Prostate gland (tissue), 2 donors: ENCODE results near the gene CDK11B. TPM values are rescaled to one million over a fixed set of nuclear protein-coding genes. Genes with fewer than 3 reads are reported as not detected.

Experiments used
- DNase-seq: peaks from one replicate; pipeline ENCODE4 v3.0.0-alpha.2; 2019; ENCODE audit warnings: low spot score
- H3K27ac ChIP-seq, 2 donors: fragments of 200-600 bp; sonication (generic); 2 replicates each; pipeline ENCODE4 v1.5.1; 2017 to 2019
- H3K27me3 ChIP-seq: fragments of 200-600 bp; sonication (generic); replicated peaks from 2 replicates; pipeline ENCODE4 v1.5.1; 2019; ENCODE audit not compliant: insufficient read depth
- H3K36me3 ChIP-seq, 2 donors: fragments of 200-600 bp; sonication (generic); 1 replicate in 1 of 2; 2 replicates in 1 of 2; pipeline versions ENCODE4 v1.5.1 to v1.8.1; 2017 to 2019
- H3K4me1 ChIP-seq: fragments of 200-600 bp; sonication (generic); replicated peaks from 2 replicates; pipeline ENCODE4 v1.5.1; 2019
- H3K4me3 ChIP-seq, 2 donors: fragments of 200-600 bp; sonication (generic); 2 replicates each; pipeline ENCODE4 v1.5.1; 2017 to 2019
- H3K9me3 ChIP-seq: fragments of 200-600 bp; sonication (generic); 2 replicates; pipeline ENCODE4 v1.5.1; 2017
- CTCF ChIP-seq, 4 experiments: fragments of 200-600 bp in 2 of 4; fragments of 450-650 bp in 2 of 4; sonication (generic) in 2 of 4; IDR thresholded peaks; 1 replicate in 3 of 4; 2 replicates in 1 of 4; pipeline ENCODE4 v1.5.1; 2016 to 2019; ENCODE audit warnings: antibody characterized with exemption in 4 of 4, mild to moderate bottlenecking in 2 of 4, moderate library complexity in 2 of 4
- POLR2A ChIP-seq: fragments of 450-650 bp; IDR thresholded peaks from one replicate; pipeline ENCODE4 v1.6.1; 2016; ENCODE audit warnings: antibody characterized with exemption, mild to moderate bottlenecking
- POLR2AphosphoS5 ChIP-seq: sonication (generic); formaldehyde crosslinking; IDR thresholded peaks from one replicate; pipeline ENCODE4 v1.6.1; 2017; ENCODE audit warnings: antibody characterized with exemption
- WGBS: methylation state at CpG from one replicate; pipeline ENCODE4 v1.1.5; 2018; 5-methylcytosine and 5-hydroxymethylcytosine counted together
- intact Hi-C: fragments of 100-400 bp; cut with DNase I; formaldehyde crosslinking; loops from one replicate; pipeline ENCODE4 v1.14.2; 2022
- total RNA-seq, 2 donors: library from RNA; depleted of rRNA; stranded (reverse); fragments of >200 nt; gene quantifications; one replicate each; pipeline ENCODE4 v1.1.0, GENCODE V29; 2016

Gene CDK11B
- total RNA-seq, 2 donors from 2014 or later: 15.0 to 31.2 TPM

- intact Hi-C loops: no loop called here
- WGBS: 8% methylated on average over 54 of the region's 80 CpGs
- Histone ChIP-seq H3K27ac (peak overlapping the region; percentile 100), H3K4me3 (peak overlapping the region; percentile 100), H3K36me3 (no peaks in the 10 kb centered on the region), H3K27me3 (no peaks in the 10 kb centered on the region), H3K9me3 (no peaks in the 10 kb centered on the region), H3K4me1 (peaks cover 23% of the 10 kb centered on the region)
- TF ChIP-seq POLR2AphosphoS5 (no peak), CTCF (IDR thresholded peaks at IDR 0.05) (peak in 1 of 4 experiments; percentile 4)
- peak; percentile 33 for DNase-seq
Observed at GRCh38 chr1:1616045-1616790, 42.6 kb downstream of the CDK11B start.

- H3K27ac ChIP-seq: peak within 1 kb of the TSS; percentile 100
- no peaks in the 10 kb centered on the region for H3K27me3 ChIP-seq
- peak within 1 kb of the TSS; percentile 100 for H3K4me3 ChIP-seq
- no peaks in the 10 kb centered on the region for H3K9me3 ChIP-seq
- DNase-seq: peak; percentile 95
- TF ChIP-seq POLR2A (peak; percentile 52), POLR2AphosphoS5 (peak; percentile 96), CTCF (IDR thresholded peaks at IDR 0.05) (peak in 2 of 4 experiments; percentile 4)
- under 1% methylated on average over 58 of the region's 107 CpGs for WGBS
- peaks cover 26% of the 10 kb centered on the region for H3K4me1 ChIP-seq
- H3K36me3 ChIP-seq: no peaks in the 10 kb centered on the region
- intact Hi-C loops: loop anchor here (2.0 kb wide), 1 partner anchor 41 kb away; the partner anchor contains the start of gene SSU72
Observed at GRCh38 chr1:1615256-1616044, 43.4 kb downstream of the CDK11B start, which contains the start of gene MIB2. MIB2 (plus strand) TSS chr1:1615500; CDS start chr1:1623453, 7,953 bp downstream.

- 0% methylated on average over 19 of the region's 23 CpGs for WGBS
- intact Hi-C loops: loop anchor here (2.0 kb wide), 1 partner anchor 40 kb away; the partner anchor contains the start of gene SSU72
- no peak for DNase-seq
Observed at GRCh38 chr1:1614954-1615255, 43.9 kb downstream of the CDK11B start.

GRCh38 chr1:1614204-1614953 is 44.4 kb downstream of the CDK11B start:
- H3K36me3 ChIP-seq: no peaks in the 10 kb centered on the region
- H3K27ac ChIP-seq: peak overlapping the region in 1 of 2 donors; percentile 100
- intact Hi-C loops: loop anchor here (2.0 kb wide), 1 partner anchor 40 kb away; the partner anchor contains the start of gene SSU72
- TF ChIP-seq CTCF (IDR thresholded peaks at IDR 0.05): no peak
- TF ChIP-seq POLR2AphosphoS5: no peak
- no peak for TF ChIP-seq POLR2A
- 12% methylated on average over 30 of the region's 30 CpGs for WGBS
- H3K27me3 ChIP-seq: no peaks in the 10 kb centered on the region
- DNase-seq: no peak
- peak overlapping the region; percentile 100 for H3K4me3 ChIP-seq
- H3K9me3 ChIP-seq: no peaks in the 10 kb centered on the region
- peaks cover 27% of the 10 kb centered on the region for H3K4me1 ChIP-seq

More at GRCh38 chr1:1614954-1615255, 43.9 kb downstream of the CDK11B start:
- peaks cover 27% of the 10 kb centered on the region for H3K4me1 ChIP-seq
- H3K36me3 ChIP-seq: no peaks in the 10 kb centered on the region
- peak overlapping the region; percentile 100 for H3K4me3 ChIP-seq
- H3K27me3 ChIP-seq: no peaks in the 10 kb centered on the region
- H3K9me3 ChIP-seq: no peaks in the 10 kb centered on the region
- TF ChIP-seq POLR2A (no peak), POLR2AphosphoS5 (no peak), CTCF (IDR thresholded peaks at IDR 0.05) (no peak)
- H3K27ac ChIP-seq: peak overlapping the region; percentile 100
